ENCODE measurements around the gene CCSAP. TPM values are rescaled to one million over a fixed set of nuclear protein-coding genes. Genes with fewer than 3 reads are reported as not detected.

The CCSAP gene
- total and polyA plus RNA-seq, 2 of the 13 experiments (the other 11 are each of a cell fraction or from before 2014, with no cell fraction given), result 3.7 to 9.0 TPM

DNA sequence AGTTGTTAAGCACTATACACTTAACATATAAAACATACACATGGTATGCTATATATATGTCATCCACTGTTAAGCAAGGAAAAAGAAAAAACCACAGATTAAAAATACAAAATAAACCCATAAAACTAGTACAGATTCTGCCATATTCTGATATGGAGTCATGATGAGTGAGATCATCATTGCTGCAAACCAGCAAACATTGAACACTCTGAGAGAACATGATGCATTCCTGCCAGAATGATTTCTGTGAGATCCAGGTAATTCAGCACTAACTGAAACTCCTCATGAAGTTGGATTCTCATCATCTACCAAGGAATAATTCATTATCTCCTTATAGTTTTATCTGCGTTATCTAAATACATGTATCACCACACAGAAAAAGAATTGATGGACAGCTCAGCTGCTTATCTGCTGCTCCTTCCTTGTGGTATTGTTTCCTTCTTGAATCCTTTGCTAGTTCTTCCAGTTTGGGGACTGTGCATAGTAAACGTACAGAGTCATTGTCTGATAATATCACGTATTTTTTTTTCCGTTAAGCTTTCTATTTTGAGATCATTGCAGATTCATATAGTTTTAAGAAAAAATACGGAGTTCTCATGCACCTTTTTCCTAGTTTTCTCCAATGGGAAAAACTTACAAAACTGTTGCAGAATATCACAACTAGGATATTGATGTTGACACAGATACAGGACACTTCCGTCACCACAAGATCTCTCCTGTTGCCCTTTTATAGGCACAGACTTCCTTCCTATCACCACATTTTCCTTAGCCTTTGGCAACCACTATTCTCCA, 62.6 kb downstream of the CCSAP start:
- H3K79me2 ChIP-seq (ENCODE audit: insufficient read depth, low read length), result peaks cover 98% of the 10 kb centered on the region
- CTCF ChIA-PET (ENCODE audit: low intra/inter-chr PET ratio, low total read pairs), result no interaction called here
- in situ Hi-C loops (cut with HindIII; ENCODE audit: extremely low pct_ligation_motif_present, low pct_unique_long_range_greater_than_20kb), result no loop called here
- H2AFZ ChIP-seq (ENCODE audit: low read length), result no peak overlapping the region
- peaks cover 60% of the 10 kb centered on the region for H4K20me1 ChIP-seq (ENCODE audit: insufficient read depth, low read length)
- H3K4me3 ChIP-seq (replicated peaks in 1 of 3; ENCODE audit: insufficient read depth in 1 of 3, low read depth in 2 of 3, low read length in 3 of 3), result no peak overlapping the region
- intact Hi-C loops (cut with micrococcal nuclease; ENCODE audit: unreplicated experiment), result no loop called here
- no TSS peak for BruUV-seq (replicated peaks)
- no peaks in the 10 kb centered on the region for H3K9me3 ChIP-seq (ENCODE audit: low read length)
- H3K9ac ChIP-seq (ENCODE audit: insufficient read depth, low read depth, low read length), result no peak overlapping the region
- WGBS (ENCODE audit: low lambda C conversion rate), result 95% methylated on average over 6 of the region's 6 CpGs
- FAIRE-seq (no peak), DNase-seq (ENCODE audit: low spot score) (no peak), ATAC-seq (no peak)
- peaks cover 96% of the 10 kb centered on the region for H3K4me1 ChIP-seq (ENCODE audit: insufficient read depth, low read length)
- TF ChIP-seq ZNF207 (IDR thresholded peaks at IDR 0.05; ENCODE audit: borderline replicate concordance), result no peak
- TF ChIP-seq ZNF761 (CRISPR knock-in tag; conservative IDR thresholded peaks at IDR 0.05), result no peak
- TF ChIP-seq ZFP91 (CRISPR knock-in tag; IDR thresholded peaks at IDR 0.05; ENCODE audit: borderline replicate concordance), result no peak
- no peak overlapping the region for H3K4me2 ChIP-seq (ENCODE audit: low read depth, low read length)
- no peaks in the 10 kb centered on the region for H3K27me3 ChIP-seq (ENCODE audit: control insufficient read depth in 1 of 2, insufficient read depth in 2 of 2, low read length in 2 of 2)
- H3K36me3 ChIP-seq (replicated peaks in 1 of 2; ENCODE audit: control insufficient read depth in 1 of 2, insufficient read depth in 2 of 2, low read length in 2 of 2), result peaks cover 0 to 10% of the 10 kb centered on the region in 2 experiments; a peak in 2 of 5 replicates
- POLR2A ChIA-PET, result no interaction called here
- no peak overlapping the region for H3K27ac ChIP-seq (ENCODE audit: extremely low read length, insufficient read depth, low read length)

GRCh38 chr1:229279242-229279641, 63.6 kb downstream of the CCSAP start:
- CTCF ChIA-PET (ENCODE audit: low intra/inter-chr PET ratio, low total read pairs), result no interaction called here
- no peak overlapping the region; the same call in 1 of the 2 replicates for H3K9ac ChIP-seq (ENCODE audit: insufficient read depth, low read depth, low read length)
- POLR2A ChIA-PET, result interaction anchor here (1.5 to 1.8 kb wide), 2 partner anchors 17 to 20 kb away, joined by 3 to 7 read pairs; no protein-coding TSS in a partner anchor
- peaks cover 98% of the 10 kb centered on the region for H3K79me2 ChIP-seq (ENCODE audit: insufficient read depth, low read length)
- peak overlapping the region; percentile 54 for H3K4me2 ChIP-seq (ENCODE audit: low read depth, low read length)
- intact Hi-C loops (cut with micrococcal nuclease; ENCODE audit: unreplicated experiment), result no loop called here
- DNase-seq (ENCODE audit: low spot score) (peak; percentile 58), FAIRE-seq (peak; percentile 69), ATAC-seq (peak; percentile 90)
- H3K27me3 ChIP-seq (ENCODE audit: control insufficient read depth in 1 of 2, insufficient read depth in 2 of 2, low read length in 2 of 2), result no peaks in the 10 kb centered on the region
- BruUV-seq (replicated peaks), result no TSS peak
- peaks cover 59% of the 10 kb centered on the region for H4K20me1 ChIP-seq (ENCODE audit: insufficient read depth, low read length)
- H3K4me3 ChIP-seq (replicated peaks in 1 of 3; ENCODE audit: insufficient read depth in 1 of 3, low read depth in 2 of 3, low read length in 3 of 3), result no peak overlapping the region
- 8% methylated on average over 3 of the region's 3 CpGs for WGBS (ENCODE audit: low lambda C conversion rate)
- H3K27ac ChIP-seq (ENCODE audit: extremely low read length, insufficient read depth, low read length), result peak overlapping the region; percentile 67
- H3K4me1 ChIP-seq (ENCODE audit: insufficient read depth, low read length), result peaks cover 96% of the 10 kb centered on the region
- no peak overlapping the region for H2AFZ ChIP-seq (ENCODE audit: low read length)
- no peaks in the 10 kb centered on the region for H3K9me3 ChIP-seq (ENCODE audit: low read length)
- in situ Hi-C loops (cut with HindIII; ENCODE audit: extremely low pct_ligation_motif_present, low pct_unique_long_range_greater_than_20kb), result no loop called here
- H3K36me3 ChIP-seq (replicated peaks in 1 of 2; ENCODE audit: control insufficient read depth in 1 of 2, insufficient read depth in 2 of 2, low read length in 2 of 2), result peaks cover 0 to 10% of the 10 kb centered on the region in 2 experiments; a peak in 2 of 5 replicates
- TF ChIP-seq DR1 (CRISPR knock-in tag; IDR thresholded peaks at IDR 0.05) (no peak), ZNF232 (CRISPR knock-in tag; IDR thresholded peaks at IDR 0.05; ENCODE audit: borderline replicate concordance) (no peak), HOXA3 (CRISPR knock-in tag; IDR thresholded peaks at IDR 0.05) (0 out of 2 replicates have a peak, but pooled peaks have one; percentile 31), ZMYM3 (CRISPR knock-in tag; IDR thresholded peaks at IDR 0.05) (no peak)
- TF ChIP-seq, protein P1, sequence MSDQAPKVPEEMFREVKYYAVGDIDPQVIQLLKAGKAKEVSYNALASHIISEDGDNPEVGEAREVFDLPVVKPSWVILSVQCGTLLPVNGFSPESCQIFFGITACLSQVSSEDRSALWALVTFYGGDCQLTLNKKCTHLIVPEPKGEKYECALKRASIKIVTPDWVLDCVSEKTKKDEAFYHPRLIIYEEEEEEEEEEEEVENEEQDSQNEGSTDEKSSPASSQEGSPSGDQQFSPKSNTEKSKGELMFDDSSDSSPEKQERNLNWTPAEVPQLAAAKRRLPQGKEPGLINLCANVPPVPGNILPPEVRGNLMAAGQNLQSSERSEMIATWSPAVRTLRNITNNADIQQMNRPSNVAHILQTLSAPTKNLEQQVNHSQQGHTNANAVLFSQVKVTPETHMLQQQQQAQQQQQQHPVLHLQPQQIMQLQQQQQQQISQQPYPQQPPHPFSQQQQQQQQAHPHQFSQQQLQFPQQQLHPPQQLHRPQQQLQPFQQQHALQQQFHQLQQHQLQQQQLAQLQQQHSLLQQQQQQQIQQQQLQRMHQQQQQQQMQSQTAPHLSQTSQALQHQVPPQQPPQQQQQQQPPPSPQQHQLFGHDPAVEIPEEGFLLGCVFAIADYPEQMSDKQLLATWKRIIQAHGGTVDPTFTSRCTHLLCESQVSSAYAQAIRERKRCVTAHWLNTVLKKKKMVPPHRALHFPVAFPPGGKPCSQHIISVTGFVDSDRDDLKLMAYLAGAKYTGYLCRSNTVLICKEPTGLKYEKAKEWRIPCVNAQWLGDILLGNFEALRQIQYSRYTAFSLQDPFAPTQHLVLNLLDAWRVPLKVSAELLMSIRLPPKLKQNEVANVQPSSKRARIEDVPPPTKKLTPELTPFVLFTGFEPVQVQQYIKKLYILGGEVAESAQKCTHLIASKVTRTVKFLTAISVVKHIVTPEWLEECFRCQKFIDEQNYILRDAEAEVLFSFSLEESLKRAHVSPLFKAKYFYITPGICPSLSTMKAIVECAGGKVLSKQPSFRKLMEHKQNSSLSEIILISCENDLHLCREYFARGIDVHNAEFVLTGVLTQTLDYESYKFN (CRISPR knock-in tag; conservative IDR thresholded peaks at IDR 0.05), result peak; percentile 57; the same call in 1 of the 2 replicates
